HUDEP-2 (cell line): ENCODE data around the gene ADCK1.
A peak's percentile ranks its signal among the peaks of the same experiment; 100 is the strongest.

ENCODE experiments used
- DNase-seq, 76 experiments: peaks; one replicate each; lab custom pipeline; 2025; ENCODE audit not compliant: unreplicated experiment in 76 of 76; lab: John Stamatoyannopoulos, UW

Gene ADCK1

GRCh38 chr14:77979666-77980351, 179.9 kb downstream of the ADCK1 start:
- DNase-seq = peak in 1 of 76 experiments; percentile 12

GRCh38 chr14:77980475-77981321, 180.8 kb downstream of the ADCK1 start:
- no peak for DNase-seq
